Gastroesophageal sphincter (tissue), 4 donors: Measurements from ENCODE around the gene BAIAP2. TPM values are rescaled to one million over a fixed set of nuclear protein-coding genes. Genes with fewer than 3 reads are reported as not detected.

Source experiments
- ATAC-seq: fragments of 150-250 bp; one replicate; pipeline ENCODE4 v1.9.1; 2016; ENCODE audit warnings: mild to moderate bottlenecking, moderate library complexity
- H3K27ac ChIP-seq, 4 donors: fragments of 200-600 bp; sonication (generic) in 3 of 4; 1 replicate in 3 of 4; 2 replicates in 1 of 4; pipeline ENCODE4 v1.5.1; 2016 to 2019
- H3K27me3 ChIP-seq: fragments of 200-600 bp; sonication (generic); one replicate; pipeline ENCODE4 v1.5.1; 2019
- H3K36me3 ChIP-seq, 2 donors: fragments of 200-600 bp; sonication (generic); one replicate each; pipeline ENCODE4 v1.5.1; 2019; ENCODE audit warnings: control low read depth in 1 of 2
- H3K4me1 ChIP-seq, 3 donors: fragments of 200-600 bp; sonication (generic); 1 replicate in 2 of 3; 2 replicates in 1 of 3; pipeline ENCODE4 v1.5.1; 2016 to 2019; ENCODE audit warnings: control low read depth in 2 of 3
- H3K4me3 ChIP-seq, 2 donors: fragments of 200-600 bp; sonication (generic); one replicate each; pipeline ENCODE4 v1.5.1; 2019; ENCODE audit warnings: mild to moderate bottlenecking in 1 of 2, moderate library complexity in 1 of 2
- H3K9me3 ChIP-seq, 3 donors: fragments of 200-600 bp; sonication (generic); one replicate each; pipeline ENCODE4 v1.5.1; 2017 to 2019; ENCODE audit warnings: control low read depth in 2 of 3
- CTCF ChIP-seq, 4 experiments: fragments of 200-600 bp in 2 of 4; fragments of 450-650 bp in 2 of 4; sonication (generic) in 1 of 4; IDR thresholded peaks; one replicate each; pipeline ENCODE4 v1.5.1; 2017 to 2019; ENCODE audit warnings: antibody characterized with exemption in 4 of 4, mild to moderate bottlenecking in 2 of 4, moderate library complexity in 2 of 4
- EP300 ChIP-seq: sonication (generic); formaldehyde crosslinking; IDR thresholded peaks from one replicate; pipeline ENCODE4 v1.6.1; 2017; ENCODE audit warnings: antibody characterized with exemption, mild to moderate bottlenecking
- POLR2A ChIP-seq, 2 donors: fragments of 450-650 bp; IDR thresholded peaks; one replicate each; pipeline ENCODE4 v1.6.1; 2017; ENCODE audit warnings: antibody characterized with exemption in 2 of 2, mild to moderate bottlenecking in 2 of 2, moderate library complexity in 1 of 2
- POLR2AphosphoS5 ChIP-seq: sonication (generic); formaldehyde crosslinking; IDR thresholded peaks from one replicate; pipeline ENCODE4 v1.6.1; 2017; ENCODE audit warnings: antibody characterized with exemption
- WGBS, 2 donors: methylation state at CpG; one replicate each; pipeline ENCODE4 v1.1.5; 2018; ENCODE audit warnings: low coverage in 1 of 2; 5-methylcytosine and 5-hydroxymethylcytosine counted together
- total RNA-seq, 4 donors: library from RNA; depleted of rRNA; stranded (reverse); fragments of >200 nt; gene quantifications; one replicate each; pipeline ENCODE4 v1.1.0, GENCODE V29; 2016

Gene BAIAP2
- total RNA-seq, 4 donors from 2014 or later, result 32.7 to 54.9 (median 40.6) TPM

DNA sequence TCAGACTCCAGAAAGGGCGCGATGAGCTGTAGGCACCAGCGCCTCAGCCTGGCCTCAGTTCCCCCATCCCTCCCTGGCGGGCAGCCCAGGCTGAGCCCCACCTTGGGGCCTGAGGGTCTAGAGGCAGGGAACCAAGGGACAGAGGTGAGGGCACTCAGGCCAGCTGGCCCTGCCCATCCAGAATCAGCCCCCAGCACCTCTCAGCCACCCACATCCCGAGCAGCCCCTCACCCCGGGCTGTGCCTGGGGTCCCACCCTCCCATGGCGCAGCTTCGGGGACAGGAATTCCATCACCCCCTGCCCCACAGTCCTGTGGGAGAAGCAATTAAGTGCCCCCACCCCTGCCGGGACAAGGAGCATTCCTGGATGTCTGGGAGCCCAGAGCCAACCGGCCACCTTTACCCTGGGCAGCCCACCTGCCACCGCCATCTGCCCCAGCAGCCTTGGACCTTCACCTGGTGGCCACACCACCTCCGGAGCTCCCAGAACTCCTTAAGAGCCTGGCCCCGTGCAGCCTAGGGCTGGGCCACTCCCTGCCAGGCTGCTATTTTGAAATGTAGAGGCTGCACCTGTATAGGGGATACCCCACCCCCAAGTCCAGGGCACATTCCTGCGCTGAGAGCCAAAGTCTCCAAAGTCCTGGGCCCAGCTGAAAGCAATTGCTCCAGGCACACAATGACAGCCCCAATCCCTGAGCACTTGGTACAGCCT lies 96.7 kb downstream of the BAIAP2 start:
- TF ChIP-seq CTCF (IDR thresholded peaks at IDR 0.05) (no peak), POLR2A (IDR thresholded peaks at IDR 0.05) (no peak), EP300 (no peak)
- WGBS, 2 donors, result 80% methylated on average over 1 of the region's 14 CpGs; no CpG with 5 or more reads in 1 of the 2 donors
- no peaks in the 10 kb centered on the region for H3K27me3 ChIP-seq
- peaks cover 0 to 12% (median 0%) of the 10 kb centered on the region in 3 donors for H3K4me1 ChIP-seq
- no peaks in the 10 kb centered on the region for H3K36me3 ChIP-seq
- no peak for ATAC-seq
- H3K9me3 ChIP-seq, result no peaks in the 10 kb centered on the region
- H3K27ac ChIP-seq, result peak overlapping the region in 3 of 4 donors; percentile 22 to 72 (median 51)
- H3K4me3 ChIP-seq, result peak overlapping the region in 1 of 2 donors; percentile 28

DNA sequence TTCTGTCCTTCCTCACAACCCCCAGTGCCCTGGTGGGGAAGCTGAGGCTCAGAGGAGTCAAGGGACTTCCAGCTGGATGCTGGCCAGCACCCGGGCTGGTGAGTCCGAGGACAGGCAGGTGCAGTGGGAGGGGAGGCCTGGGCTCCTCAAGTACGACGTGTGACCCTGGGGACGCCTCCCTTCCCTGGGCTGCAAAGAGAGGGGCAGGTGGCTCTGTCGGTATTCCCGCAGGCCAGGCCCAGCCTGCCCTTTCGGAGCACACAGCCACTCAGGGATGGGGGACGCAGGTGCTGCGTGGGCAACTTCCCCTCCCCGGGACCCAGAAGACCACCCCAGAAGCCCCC lies 97.2 kb downstream of the BAIAP2 start:
- Histone ChIP-seq H3K4me3 (peak overlapping the region in 1 of 2 donors; percentile 28), H3K27ac (peak overlapping the region in 2 of 4 donors; percentile 51 to 72)

GRCh38 chr17:81132770-81133723 lies 98.1 kb downstream of the BAIAP2 start:
- Histone ChIP-seq H3K36me3 (no peaks in the 10 kb centered on the region), H3K27ac (peak overlapping the region in 3 of 4 donors; percentile 32 to 72 (median 51)), H3K4me3 (peak overlapping the region in 1 of 2 donors; percentile 28), H3K9me3 (no peaks in the 10 kb centered on the region), H3K27me3 (no peaks in the 10 kb centered on the region), H3K4me1 (peaks cover 0 to 12% (median 0%) of the 10 kb centered on the region in 3 donors)
- TF ChIP-seq POLR2A (IDR thresholded peaks at IDR 0.05), result no peak
- TF ChIP-seq POLR2AphosphoS5, result no peak
- TF ChIP-seq CTCF (IDR thresholded peaks at IDR 0.05), result no peak
- no peak for ATAC-seq
- no CpG with 5 or more reads among the region's 22 CpGs for WGBS, 2 donors

More for the DNA sequence above, 97.2 kb downstream of the BAIAP2 start:
- H3K27me3 ChIP-seq, result no peaks in the 10 kb centered on the region
- TF ChIP-seq CTCF (IDR thresholded peaks at IDR 0.05) (no peak), POLR2A (IDR thresholded peaks at IDR 0.05) (no peak), POLR2AphosphoS5 (no peak), EP300 (no peak)
- H3K36me3 ChIP-seq, result no peaks in the 10 kb centered on the region
- no CpG with 5 or more reads among the region's 11 CpGs for WGBS, 2 donors
- H3K9me3 ChIP-seq, result no peaks in the 10 kb centered on the region
- peaks cover 0 to 12% (median 0%) of the 10 kb centered on the region in 3 donors for H3K4me1 ChIP-seq
- no peak for ATAC-seq

DNA sequence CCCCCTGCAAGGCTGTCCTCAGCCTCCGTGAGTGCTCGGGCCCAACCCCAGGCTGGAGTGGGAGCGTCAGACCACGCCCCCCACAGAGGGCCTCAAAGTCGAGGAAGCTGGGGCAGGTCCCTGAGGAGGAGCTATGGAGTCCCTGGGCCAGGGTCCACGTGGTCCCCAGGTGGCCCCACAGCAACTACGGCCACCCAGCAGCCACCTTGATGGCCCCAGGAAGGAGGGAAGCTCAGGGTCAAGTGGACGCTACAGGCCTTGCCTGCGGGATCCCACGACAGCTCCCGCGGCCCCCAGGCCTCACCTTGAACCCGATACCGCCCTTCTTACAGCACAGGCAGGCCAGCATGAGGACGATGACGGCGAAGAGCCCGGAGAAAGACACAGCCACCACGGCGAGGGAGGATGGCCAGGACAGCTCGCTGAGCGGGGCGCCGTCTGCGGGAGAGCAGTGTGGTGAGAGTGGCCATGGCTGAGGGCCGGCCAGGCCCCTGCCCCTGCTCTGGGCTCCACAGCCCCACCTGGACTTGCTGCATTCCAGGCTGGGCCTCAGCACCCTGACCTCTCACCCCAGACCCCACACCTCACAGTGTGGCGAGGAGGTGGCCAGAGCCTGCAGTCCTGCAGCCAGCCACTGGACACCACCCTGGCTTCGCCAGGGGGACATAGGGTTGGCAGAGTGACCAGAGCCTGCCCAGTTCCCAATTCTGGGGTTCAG lies 99.3 kb downstream of the BAIAP2 start:
- H3K4me1 ChIP-seq, result peaks cover 0 to 12% (median 0%) of the 10 kb centered on the region in 3 donors
- H3K36me3 ChIP-seq, result no peaks in the 10 kb centered on the region
- H3K27me3 ChIP-seq, result no peaks in the 10 kb centered on the region
- peak overlapping the region in 1 of 4 donors; percentile 72 for H3K27ac ChIP-seq
- H3K9me3 ChIP-seq, result no peaks in the 10 kb centered on the region
- TF ChIP-seq CTCF (IDR thresholded peaks at IDR 0.05), result no peak
- TF ChIP-seq POLR2AphosphoS5, result no peak
- no peak for TF ChIP-seq EP300
- no peak for TF ChIP-seq POLR2A (IDR thresholded peaks at IDR 0.05)
- no peak overlapping the region for H3K4me3 ChIP-seq
- no CpG with 5 or more reads among the region's 28 CpGs for WGBS, 2 donors
- ATAC-seq, result no peak
